GM19324 (cell line): Measurements from ENCODE around the gene PERP.
"Not testable (repeated sequence)": the region's sequence is repeated elsewhere in the genome, so short reads cannot be mapped to it uniquely, and the experiment has no call there.

Experiments used
- ATAC-seq: cut with Tn5 transposase; IDR thresholded peaks from one replicate; pipeline ENCODE4 v1.9.1; 2021; ENCODE audit warnings: mild to moderate bottlenecking, moderate library complexity; ENCODE audit not compliant: unreplicated experiment, low FRiP score

Gene PERP

DNA sequence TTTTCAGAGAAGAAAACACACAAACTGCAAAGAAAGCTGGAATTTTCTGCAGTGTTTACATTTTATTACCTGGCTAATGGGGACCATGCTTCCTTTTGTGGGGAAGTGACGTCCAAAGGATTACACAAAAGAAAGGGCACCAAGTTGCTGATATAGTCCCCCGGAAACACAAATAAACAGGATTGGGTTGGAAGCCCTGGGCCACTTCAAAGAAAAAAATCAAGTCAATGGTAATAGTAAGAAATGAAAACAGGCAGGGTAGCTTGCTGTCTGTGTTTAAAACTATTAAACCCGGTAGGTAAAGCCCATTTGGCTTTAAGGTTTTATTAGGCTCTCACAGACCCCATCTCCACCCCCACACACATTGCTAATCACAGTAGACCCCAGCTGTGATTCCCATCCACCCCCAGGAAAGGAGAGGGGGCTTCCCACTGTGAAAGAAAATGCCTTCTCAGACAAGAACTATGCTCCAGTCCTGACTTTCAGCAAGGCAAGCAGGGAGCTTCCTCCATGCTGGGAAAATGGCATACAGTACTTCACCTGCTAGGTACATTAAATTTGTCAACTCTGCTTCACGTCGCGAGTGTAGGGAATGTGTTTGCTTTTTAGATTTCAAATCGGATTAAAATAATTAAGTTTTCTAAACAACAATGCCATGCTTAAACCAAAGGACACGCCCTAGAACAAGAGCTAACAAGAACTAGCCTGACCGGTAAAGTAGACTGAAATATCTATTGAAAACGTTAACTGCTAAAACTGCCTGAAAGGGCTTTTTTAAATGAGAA lies 1.1 kb downstream of the PERP start:
- no peak for ATAC-seq

DNA sequence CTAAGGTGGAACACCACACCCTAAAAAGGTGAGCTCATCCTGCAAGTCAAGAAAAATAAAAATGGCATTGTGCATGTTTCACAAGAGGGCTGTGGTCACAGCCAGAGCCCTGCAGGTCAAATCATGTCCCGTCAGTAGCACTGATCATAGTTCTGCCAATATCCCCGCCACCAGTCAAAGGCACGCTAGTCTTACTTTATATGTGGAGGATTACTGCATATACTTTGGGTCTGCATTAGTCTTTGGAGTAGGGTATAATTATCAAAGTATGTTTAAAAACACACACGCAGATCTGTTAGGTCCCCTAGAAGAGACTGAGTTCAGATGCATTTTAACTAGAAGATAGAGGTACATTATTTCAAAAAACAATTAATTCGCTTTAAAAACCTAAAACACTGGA lies 1.8 kb downstream of the PERP start:
- ATAC-seq, result no peak

DNA sequence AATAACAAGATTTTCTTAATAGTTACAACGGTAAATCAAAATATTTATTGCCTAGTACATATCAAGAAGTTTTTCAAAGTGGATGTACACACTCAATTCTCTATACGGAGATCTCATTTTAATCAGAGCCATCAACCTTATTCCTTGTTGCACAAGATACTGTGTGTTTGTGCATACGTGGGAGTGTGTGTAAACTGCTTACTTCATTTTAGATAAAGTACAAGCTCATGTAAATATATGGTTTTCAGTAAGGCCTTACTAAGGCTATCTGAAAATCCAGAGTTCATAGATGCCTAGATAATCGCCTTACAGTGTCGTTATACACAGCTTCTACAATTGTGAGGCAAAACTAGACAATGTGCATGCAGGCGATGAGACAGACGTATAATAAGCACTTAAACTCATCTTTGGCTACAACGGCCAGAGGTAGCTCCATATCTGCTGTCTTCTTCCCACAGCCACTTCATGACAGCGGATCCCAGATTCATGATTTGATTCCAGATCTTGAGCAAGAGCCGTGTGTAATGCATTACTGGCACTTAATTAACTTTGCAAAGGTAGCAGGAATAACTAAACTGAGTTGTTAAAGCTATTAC lies 2.5 kb downstream of the PERP start:
- ATAC-seq, result no peak

DNA sequence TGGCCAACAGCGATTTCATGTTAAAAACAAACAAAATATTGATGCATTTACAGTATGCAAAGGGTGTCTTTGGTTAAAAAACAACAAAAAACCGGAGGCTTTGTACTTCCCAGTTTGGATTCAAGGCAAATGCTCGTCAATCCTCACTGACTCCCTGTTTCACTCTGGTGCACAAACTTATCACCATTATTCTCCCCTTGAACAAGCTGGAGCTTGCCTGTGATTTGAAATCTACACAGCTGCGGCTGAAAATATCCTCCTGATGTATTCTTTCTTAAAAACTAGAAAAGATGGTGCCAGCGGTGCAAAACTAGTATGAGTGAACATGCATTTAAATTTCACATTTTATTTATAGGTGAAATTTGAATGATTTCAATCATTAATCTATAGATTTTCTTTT lies 3.3 kb downstream of the PERP start:
- ATAC-seq, result no peak

DNA sequence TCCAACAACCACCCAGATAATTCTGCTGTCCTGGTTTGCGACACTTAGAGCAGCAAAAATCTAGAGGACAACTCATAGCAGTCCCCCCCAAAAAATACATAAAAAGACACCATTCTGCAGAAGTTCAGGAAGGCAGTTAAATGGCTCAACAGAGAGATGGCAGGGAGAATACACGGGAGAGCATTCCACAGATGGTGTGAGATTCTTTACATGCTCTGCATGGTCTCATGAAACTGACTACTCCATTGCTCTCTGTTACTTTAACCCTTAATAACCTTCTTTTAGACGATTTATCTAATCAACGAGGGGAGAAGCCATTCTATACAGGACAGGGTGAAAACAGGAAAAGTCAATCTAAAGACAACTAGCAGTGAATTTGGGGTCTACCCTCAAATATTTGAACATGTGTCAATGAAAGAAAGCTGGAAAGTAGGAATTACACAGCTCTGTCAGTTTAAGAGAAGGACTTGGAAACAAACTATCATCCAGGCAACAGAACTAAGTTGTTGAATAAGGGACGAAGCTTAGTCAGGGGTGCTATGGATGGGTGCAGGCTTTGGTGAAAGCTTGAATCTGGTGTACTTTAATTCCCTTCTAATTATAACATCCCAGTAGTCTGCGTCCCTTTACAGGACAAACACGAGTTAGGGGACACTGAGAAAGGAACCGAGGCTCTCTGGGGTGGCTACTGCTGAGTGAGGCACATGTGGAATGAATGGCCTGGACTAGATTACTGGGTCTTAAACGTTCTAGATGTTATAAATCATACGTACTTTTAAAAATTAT lies 5.1 kb downstream of the PERP start:
- no peak for ATAC-seq

DNA sequence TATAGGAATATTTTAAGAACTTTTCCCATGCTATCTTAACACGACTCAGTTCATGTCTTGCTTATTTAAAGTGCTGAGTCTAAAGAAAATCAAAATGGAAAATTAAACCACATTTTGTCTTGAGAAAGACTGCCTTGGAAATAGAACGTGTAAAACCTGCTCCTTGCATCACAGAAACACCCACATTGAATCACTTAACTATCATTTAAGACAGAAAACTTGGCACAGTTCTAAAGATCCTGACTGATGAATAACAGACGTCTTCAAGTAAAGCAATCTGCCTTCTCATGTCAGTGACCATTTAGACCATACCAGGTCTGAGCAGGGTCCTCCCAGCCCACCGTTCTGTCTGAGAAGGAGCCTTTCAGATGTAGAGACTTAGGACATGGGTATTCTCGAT lies 7.4 kb downstream of the PERP start:
- no peak for ATAC-seq

DNA sequence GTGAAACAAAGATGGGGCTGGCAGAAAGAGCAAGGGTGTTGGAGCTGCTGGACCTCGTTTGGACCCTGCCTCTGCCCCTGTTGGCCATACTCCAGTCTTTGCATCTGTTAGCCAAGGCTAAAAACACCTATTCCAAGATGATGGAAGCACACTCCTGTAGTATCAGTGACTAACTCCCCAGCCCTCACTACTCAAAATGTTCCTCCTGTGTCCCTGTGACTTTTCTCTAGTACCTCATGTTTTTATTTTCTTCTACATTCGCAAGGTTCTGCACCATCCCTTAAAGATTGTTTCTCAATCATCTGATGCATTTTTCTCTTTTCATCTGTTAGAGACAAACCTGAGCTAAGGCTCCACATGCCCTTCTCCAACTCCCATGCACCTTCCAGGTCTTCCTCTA lies 8.9 kb downstream of the PERP start:
- ATAC-seq, result no peak

DNA sequence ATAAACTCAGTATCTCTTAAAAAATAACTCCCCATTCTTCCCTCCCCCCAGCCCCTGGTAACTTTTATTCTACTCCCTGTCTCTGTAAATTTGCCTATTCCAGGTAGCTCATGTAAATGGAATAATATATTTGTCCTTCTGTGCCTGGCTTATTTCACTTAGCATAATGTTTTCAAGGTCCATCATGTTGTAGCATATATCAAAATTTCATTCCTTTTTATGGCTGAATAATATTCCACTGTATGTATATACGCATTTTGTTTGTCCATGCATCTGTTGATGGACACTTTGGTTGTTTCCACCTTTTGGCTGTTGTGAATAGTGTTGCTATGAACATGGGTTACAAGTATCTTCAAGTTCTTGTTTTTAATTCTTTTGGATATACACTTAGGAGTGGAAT lies 13.0 kb downstream of the PERP start:
- ATAC-seq, result no peak

DNA sequence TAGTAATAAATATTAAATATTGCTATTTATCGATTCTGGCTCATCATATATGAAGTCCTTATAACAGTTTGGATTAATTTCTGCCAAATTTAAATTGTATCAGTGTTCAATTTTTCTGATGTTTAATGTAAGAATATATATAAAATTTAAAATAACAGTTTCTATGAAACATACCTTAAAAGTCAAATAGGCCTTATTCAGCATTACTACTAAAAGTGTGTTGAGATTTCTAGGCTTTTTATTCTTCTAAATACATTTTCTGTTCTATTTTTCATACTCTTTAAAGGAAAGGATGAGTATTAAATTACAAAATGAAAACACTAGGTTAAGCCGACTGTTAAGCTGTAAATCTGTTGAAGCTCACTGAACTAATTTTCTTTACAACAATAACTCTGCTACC lies 13.6 kb downstream of the PERP start:
- no peak for ATAC-seq

DNA sequence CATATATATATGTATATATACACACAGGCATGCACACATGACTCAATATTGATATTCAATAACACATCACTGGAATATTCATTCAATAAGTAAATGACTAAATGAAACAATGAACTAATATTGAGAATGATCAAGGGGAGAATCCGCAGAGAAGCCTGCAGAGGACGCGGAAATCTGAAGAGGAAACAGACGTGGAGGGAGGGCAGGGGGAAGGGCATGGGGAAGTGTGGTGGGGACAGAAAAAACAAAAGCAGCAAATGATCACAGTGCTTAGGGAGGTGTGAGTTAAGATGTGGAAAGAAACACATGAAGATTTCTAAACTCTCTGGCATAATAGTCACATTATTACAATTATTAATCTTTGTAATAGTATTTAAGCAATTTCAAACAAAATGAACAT lies 14.5 kb downstream of the PERP start:
- no peak for ATAC-seq

DNA sequence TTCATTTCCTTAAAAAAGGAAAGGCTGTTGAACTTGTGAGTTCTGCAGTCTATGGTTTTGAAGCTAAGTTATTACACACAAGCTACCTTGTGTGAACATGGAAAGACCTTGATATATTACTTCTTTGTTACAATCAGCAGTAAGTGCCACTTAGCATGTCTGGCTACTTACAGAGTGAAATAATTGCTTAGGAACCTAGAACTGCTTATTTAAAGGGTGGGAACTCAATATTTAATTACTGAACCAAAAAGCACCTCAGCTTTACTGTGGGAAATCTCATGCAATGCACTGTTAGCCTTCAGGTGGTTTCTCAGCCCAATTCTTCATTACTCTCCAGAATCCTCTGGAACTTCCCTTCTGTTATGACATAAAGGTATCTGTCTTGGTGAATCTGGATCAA lies 17.9 kb downstream of the PERP start:
- no peak for ATAC-seq

DNA sequence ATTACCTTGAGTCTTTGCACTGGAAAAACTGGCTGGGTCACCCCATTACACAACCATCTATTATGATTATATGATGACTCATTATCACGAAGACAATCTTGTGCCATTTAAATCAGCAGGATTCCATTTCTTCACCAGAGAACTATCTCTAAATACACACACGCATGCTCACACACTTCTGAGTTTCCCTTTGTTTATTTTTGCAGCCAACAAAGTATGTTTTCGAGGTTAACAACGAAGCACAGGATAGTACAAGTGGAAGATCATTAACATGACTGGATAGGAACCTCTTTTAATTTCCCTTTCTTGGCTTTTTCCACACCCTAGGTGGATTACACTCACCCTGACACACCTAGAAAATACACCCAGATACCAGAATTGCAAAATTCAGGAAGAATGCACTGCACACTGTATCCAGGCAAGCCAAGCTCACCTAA lies 18.9 kb downstream of the PERP start:
- no peak for ATAC-seq

DNA sequence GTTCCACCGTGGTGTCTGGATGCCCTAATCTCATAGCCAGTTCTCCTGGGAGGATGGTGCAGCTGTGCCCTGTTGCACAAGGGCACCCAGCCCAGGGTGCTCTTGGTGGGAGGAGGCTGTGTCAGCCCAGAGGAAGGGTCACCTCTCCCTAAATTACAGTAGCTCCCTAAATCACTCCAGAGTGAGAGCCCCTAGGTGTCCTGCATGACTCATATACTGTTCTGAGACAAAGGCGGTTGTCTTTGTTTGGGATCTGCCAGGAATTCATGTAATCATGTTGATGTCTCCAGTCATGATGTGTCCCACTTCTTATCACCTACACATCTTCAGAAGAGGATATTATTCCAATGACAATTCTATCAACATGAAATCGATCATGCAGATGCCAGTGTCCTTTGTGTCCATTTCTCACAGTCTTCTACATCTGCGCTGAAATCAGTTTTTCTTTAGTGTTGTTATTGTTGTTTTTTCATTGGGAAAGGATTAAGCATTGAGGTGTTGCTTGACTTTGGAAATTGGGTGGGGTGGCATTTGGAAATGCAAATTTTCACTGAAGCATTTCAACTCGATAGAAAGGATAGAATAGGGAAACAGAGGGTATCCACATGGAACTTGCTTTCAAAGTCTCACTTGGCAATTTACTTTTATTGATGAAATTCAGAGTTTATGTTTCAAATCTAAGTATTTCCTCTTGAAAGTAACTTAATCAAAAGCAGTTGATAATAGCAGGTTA lies 19.5 kb downstream of the PERP start:
- no peak for ATAC-seq

DNA sequence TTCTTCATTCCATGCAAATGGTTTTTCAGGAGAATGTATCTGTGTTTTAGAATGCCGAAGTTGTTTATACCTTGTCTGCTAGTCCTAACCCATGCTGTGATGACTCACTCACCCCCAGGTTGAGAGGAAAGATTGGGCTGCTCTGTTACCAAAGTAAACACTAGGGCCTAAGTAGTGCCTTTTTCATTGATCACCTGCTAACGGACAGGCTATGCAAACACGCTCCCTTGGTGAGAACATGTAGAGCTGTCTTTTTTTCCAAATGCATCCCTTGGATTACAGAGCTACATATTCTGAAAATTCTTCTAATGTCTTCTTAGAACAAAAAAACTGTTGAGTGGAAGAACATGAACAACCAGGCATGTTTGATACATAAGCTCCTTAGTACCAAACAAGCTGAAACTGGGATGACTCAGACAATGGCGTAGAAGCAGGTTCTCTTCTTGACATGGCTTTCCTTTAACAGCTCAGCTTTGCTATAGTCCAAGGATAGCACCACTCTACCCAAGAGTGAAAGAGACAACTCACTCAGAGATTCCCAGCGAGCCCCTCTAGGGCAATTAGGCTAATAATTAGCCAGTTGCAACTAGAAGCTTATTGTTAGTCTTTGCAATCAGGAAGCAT lies 20.5 kb downstream of the PERP start:
- ATAC-seq, result no peak

DNA sequence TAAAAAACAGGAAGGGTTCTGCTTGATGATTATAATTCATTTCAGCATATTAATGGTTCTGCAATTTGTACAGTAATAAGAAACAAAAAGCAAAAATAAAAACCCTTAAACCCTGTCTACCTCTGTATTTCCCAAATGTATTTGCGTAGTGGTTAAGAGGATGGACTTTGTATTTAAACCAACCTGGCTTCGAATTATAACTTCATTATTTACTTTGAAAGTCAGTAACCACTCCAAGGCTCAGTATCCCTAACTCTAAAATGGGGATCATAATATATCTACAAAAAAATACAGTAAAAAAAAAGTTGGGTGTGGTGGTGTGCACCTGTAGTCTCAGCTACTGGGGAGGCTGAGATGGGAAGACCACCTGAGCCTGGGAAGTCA lies 21.4 kb downstream of the PERP start:
- no peak for ATAC-seq

DNA sequence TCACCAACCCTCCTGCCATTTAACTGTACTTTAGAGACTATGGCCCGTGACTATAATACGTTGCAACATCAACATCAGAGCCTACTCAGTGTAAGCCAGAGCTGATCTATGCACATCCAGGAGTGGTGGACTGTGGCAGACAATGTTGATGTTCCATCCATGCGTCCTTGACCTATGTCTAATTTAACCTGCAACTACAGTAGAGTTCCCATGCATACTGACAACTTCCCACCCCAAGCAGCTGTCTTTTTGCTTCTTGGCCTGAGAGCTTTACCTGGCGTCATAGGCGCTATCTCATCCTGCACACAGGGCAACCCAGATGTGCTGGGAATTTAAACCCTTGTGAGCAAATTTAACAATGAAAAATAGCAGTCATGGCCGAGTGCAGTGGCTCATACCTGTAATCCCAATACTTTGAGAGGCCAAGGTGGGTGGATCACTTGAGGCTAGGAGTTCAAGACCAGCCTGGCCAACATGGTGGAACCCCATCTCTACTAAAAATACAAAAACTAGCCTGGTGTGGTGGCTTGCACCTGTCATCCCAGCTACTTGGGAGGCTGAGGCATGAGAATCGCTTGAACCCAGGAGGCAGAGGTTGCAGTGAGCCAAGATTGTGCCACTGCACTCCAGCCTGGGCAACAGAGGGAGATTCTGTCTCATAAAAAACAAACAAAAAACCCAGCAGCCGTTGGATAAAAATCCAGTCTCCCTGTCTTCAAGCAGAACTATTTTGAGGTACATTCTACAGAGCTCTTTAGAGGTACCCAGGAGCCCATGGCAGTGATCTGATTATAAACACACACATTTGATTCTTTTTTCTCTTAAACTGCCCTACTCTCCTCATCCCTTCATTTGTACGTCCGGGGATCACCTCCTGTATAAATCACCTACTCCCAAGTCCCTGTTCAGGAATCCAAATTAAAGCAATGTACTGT lies 22.0 kb downstream of the PERP start:
- ATAC-seq, result no peak

DNA sequence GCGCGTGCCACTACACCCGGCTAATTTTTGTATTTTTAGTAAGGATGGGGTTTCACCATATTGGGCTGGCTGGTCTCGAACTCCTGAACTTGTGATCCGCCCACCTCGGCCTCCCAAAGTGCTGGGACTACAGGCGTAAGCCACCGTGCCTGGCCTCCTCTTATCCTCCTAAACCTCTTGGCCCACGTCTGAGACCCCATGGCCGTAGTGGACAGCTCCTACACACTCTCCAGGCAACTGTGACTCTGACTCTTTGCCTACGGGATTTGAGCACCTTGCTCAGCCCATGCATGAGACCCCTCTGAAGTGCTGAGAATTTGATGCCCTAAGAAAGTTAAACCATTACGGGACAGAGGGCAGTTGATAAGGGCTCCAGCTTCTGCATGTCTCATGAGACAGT lies 25.0 kb downstream of the PERP start:
- no peak for ATAC-seq

DNA sequence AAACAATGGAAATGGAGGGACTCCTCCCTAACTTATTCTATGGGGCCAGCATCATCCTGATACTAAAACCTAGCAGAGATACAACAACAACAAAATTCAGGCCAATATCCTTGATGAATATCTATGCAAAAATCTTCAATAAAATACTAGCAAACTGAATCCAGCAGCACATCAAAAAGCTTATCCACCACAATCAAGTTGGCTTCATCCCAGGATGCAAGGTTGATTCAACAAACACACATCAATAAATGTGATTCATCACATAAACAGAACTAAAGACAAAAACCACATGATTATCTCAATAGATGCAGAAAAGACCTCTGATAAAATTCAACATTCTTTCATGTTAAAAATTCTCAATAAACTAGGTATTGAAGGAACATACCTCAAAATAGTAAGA lies 27.7 kb downstream of the PERP start:
- not testable (repeated sequence) for ATAC-seq

DNA sequence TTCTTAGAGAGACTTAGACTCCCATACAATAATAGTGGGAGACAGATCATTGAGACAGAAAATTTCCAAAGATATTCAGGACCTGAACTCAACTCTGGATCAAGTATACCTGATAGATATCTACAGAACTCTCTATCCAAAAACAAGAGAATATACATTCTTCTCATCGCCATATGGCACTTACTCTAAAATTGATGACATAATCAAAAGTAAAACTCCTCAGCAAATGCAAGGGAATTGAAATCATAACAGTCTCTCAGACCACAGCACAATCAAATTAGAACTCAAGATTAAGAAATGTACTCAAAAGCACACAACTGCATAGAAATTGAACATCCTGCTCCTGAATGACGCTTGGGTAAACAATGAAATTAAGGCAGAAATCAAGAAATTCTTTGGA lies 28.7 kb downstream of the PERP start:
- ATAC-seq, result no peak

DNA sequence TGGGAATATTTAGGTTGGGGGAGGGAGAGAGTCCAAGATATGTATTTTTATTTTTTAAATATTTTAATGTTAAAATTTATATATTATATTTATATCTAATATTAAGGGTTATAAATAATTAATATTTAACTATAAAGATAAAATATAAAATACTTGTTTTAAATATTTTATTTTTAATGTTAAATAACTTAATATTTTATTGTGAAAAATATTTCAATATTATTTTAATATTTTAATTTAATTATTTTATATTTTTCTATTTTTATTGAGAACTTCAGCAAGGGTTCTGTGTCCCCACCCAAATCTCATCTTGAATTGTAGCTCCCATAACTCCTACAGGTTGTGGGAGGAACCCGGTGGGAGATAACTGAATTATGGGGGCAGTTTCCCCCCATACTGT lies 34.0 kb downstream of the PERP start:
- no peak for ATAC-seq
